ENCODE measurements around the gene IL18RAP. TPM values are rescaled to one million over a fixed set of nuclear protein-coding genes. Genes with fewer than 3 reads are reported as not detected.

IL18RAP gene
- total RNA-seq, 1 donor from 2014 or later = not detected

DNA sequence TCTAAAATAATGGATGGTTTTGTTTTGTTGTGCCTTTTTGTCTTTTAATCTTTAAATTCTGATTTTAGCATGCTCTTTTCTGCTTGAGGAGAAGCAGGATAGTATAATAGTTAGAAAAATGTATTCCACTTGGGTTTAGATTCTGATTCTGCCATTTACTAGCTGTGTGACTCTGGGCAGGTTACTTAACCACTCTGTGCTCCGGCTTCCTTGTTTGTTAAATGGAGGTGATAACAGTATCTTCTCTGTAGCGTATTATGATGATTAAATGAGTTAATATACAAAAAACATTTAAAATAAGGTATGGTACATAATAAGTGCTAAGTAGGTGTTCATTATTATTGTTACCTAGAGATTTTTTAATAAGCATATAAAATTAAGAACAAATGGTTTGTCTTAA lies 26.9 kb upstream of the IL18RAP start:
- TF ChIP-seq, protein P1, sequence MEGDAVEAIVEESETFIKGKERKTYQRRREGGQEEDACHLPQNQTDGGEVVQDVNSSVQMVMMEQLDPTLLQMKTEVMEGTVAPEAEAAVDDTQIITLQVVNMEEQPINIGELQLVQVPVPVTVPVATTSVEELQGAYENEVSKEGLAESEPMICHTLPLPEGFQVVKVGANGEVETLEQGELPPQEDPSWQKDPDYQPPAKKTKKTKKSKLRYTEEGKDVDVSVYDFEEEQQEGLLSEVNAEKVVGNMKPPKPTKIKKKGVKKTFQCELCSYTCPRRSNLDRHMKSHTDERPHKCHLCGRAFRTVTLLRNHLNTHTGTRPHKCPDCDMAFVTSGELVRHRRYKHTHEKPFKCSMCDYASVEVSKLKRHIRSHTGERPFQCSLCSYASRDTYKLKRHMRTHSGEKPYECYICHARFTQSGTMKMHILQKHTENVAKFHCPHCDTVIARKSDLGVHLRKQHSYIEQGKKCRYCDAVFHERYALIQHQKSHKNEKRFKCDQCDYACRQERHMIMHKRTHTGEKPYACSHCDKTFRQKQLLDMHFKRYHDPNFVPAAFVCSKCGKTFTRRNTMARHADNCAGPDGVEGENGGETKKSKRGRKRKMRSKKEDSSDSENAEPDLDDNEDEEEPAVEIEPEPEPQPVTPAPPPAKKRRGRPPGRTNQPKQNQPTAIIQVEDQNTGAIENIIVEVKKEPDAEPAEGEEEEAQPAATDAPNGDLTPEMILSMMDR (IDR thresholded peaks at IDR 0.05) = no peak
- Mint-ChIP-seq H3K27me3 (ENCODE audit: low read depth) (peaks cover 22% of the 10 kb centered on the region), H3K36me3 (ENCODE audit: low read depth) (no peaks in the 10 kb centered on the region), H3K4me1 (ENCODE audit: low read depth) (no peaks in the 10 kb centered on the region), H3K27ac (ENCODE audit: unreplicated experiment) (no peak overlapping the region), H3K4me3 (ENCODE audit: unreplicated experiment) (no peak overlapping the region), H3K9me3 (ENCODE audit: low read depth) (no peaks in the 10 kb centered on the region)
- no peak for DNase-seq (ENCODE audit: low spot score)

DNA sequence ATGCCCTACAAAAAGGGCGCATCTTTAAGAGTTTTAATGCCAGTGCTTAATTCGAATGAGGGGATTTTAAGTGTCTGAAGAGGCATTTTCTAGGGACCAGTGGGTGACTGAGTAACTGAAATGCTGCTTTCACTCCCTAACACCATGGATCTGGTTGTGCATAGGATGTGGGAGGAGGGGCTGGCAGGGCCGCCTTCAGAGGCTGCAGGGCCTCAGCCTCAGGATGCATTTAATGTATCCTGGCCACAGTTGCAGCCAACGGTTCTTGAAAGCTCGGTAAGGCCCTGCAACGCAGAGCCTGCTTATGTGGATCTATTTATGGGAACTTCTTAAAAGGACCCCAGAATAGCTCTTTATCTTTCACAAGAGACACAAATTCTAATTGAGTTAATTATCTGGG lies 25.8 kb upstream of the IL18RAP start:
- TF ChIP-seq, protein P1 (IDR thresholded peaks at IDR 0.05) = no peak
- Mint-ChIP-seq H3K4me3 (ENCODE audit: unreplicated experiment) (no peak overlapping the region), H3K27me3 (ENCODE audit: low read depth) (peaks cover 23% of the 10 kb centered on the region), H3K9me3 (ENCODE audit: low read depth) (no peaks in the 10 kb centered on the region), H3K36me3 (ENCODE audit: low read depth) (no peaks in the 10 kb centered on the region), H3K27ac (ENCODE audit: unreplicated experiment) (no peak overlapping the region), H3K4me1 (ENCODE audit: low read depth) (no peaks in the 10 kb centered on the region)
- DNase-seq (ENCODE audit: low spot score) = no peak

DNA sequence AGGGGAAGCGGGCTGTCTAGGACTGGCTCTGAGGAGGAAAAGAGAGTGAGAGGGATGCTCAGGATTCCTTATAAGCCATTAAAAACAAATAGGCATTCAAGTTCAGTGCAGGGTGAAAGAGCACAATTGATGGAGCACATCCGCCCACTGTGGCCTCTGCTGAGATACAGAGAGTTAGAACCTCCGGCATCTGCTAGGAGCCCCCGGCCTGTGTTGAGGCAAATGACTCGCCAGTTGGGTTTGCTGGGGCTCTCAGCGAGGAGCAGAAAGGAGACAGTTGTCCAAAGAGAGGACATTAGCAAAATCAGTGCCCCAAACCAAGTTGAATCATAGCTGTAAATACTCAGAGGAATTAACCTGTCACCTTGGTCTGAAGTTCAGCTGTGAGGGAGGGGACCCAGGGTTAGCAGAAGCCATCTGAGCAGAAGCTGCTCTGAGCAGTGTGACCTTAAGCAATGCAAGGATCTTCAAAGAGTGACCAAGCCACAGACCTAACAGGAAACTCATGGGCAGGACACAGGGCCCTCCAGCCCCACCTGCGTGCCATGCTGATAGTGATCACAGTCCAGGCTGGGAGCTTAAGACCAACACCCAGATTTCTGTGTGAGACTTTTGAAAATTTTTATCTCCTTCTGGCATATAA lies 23.3 kb upstream of the IL18RAP start:
- H3K27me3 Mint-ChIP-seq (ENCODE audit: low read depth) = peaks cover 12% of the 10 kb centered on the region
- TF ChIP-seq, protein P1 (IDR thresholded peaks at IDR 0.05) = no peak
- peaks cover 3% of the 10 kb centered on the region for H3K9me3 Mint-ChIP-seq (ENCODE audit: low read depth)
- no peaks in the 10 kb centered on the region for H3K36me3 Mint-ChIP-seq (ENCODE audit: low read depth)
- DNase-seq (ENCODE audit: low spot score) = no peak
- no peaks in the 10 kb centered on the region for H3K4me1 Mint-ChIP-seq (ENCODE audit: low read depth)
- H3K27ac Mint-ChIP-seq (ENCODE audit: unreplicated experiment) = no peak overlapping the region
- no peak overlapping the region for H3K4me3 Mint-ChIP-seq (ENCODE audit: unreplicated experiment)

DNA sequence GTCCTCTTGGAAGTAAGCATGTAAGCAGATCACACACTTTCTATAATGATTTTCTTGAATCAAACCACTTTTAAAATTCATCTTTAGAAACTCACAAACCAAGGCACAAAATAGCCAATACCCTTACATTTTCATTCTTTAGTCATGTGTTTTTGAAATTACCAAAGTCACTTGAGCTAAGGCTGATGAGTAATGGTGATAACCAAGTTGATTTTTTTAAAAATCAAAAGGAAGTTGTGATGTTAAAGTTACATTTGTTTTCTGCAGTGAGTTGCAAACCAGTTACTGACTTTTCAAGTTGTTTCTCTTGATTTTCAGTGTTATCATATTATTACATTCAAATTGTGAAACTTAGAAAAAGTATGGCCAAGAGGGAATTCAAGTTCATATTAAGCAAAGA lies 21.5 kb upstream of the IL18RAP start:
- H3K9me3 Mint-ChIP-seq (ENCODE audit: low read depth) = peaks cover 3% of the 10 kb centered on the region
- TF ChIP-seq, protein P1 (IDR thresholded peaks at IDR 0.05) = no peak
- H3K4me1 Mint-ChIP-seq (ENCODE audit: low read depth) = no peaks in the 10 kb centered on the region
- H3K4me3 Mint-ChIP-seq (ENCODE audit: unreplicated experiment) = no peak overlapping the region
- no peak overlapping the region for H3K27ac Mint-ChIP-seq (ENCODE audit: unreplicated experiment)
- no peak for DNase-seq (ENCODE audit: low spot score)
- no peaks in the 10 kb centered on the region for H3K36me3 Mint-ChIP-seq (ENCODE audit: low read depth)
- H3K27me3 Mint-ChIP-seq (ENCODE audit: low read depth) = peaks cover 11% of the 10 kb centered on the region

DNA sequence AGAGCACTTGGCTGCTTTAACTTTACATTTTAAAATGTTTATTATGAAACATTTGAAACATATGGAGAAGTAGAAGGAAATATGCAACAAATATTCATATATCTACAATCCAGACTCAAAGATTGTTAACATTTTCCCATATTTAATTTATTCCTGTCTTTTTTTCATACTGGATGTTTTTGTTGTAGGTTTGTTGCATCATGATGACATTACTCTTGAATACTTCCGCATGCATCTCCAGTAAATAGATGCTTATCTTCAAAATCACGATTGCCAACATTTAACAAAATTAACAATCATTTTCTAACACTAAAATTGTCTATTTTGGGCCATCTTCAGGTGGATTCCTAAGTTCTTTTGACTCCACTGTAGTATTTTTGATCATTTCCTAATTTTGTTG lies 21.1 kb upstream of the IL18RAP start:
- Mint-ChIP-seq H3K9me3 (ENCODE audit: low read depth) (peaks cover 3% of the 10 kb centered on the region), H3K27ac (ENCODE audit: unreplicated experiment) (no peak overlapping the region), H3K4me3 (ENCODE audit: unreplicated experiment) (no peak overlapping the region), H3K27me3 (ENCODE audit: low read depth) (peaks cover 12% of the 10 kb centered on the region), H3K4me1 (ENCODE audit: low read depth) (no peaks in the 10 kb centered on the region), H3K36me3 (ENCODE audit: low read depth) (no peaks in the 10 kb centered on the region)
- no peak for DNase-seq (ENCODE audit: low spot score)
- TF ChIP-seq, protein P1 (IDR thresholded peaks at IDR 0.05) = no peak

Measured in chondrocyte (in vitro differentiated cells).